GM21381 (cell line): ENCODE measurements around the gene ANTXRL.
"Not testable (repeated sequence)": the region's sequence is repeated elsewhere in the genome, so short reads cannot be mapped to it uniquely, and the experiment has no call there.

Source experiments
- ATAC-seq: cut with Tn5 transposase; IDR thresholded peaks from one replicate; pipeline ENCODE4 v1.9.1; 2021; ENCODE audit warnings: mild to moderate bottlenecking, moderate library complexity; ENCODE audit not compliant: unreplicated experiment

ANTXRL gene

DNA sequence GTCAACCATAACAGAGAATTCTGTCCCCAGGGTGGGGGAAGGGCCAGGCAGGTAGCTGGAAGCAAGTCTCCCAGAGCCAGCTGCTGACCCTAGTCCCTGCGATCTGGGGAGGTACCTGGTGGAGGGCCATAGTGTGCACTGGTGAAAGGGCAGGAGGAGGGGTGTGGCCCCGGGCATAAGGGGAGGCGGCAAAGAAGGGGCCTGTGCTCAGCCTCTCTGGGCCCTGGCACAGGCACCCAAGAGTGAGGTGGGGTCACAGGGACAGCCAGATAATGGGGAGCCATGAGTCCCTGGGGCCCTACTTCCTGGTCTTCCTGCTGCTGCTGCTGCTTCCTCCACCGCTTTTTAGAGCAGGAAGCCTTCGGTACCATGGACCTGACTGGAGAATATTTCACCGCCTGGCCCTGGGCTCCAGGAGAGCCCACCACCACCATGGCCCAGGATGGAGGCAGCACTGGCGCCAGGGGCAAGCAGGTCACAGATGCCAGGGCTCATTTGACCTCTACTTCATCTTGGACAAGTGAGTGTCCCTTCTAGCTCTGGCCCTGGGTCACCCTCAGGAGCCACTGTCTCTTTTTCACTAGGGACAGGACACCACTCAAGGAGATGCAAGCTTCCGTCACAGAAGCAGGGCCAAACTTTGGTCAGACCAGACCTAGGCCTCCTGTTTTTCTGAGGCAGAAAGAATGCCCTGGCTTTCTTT is at the start of gene ANTXRL:
TSS of gene ANTXRL (plus strand) at position 7 of the 703 bp plus-strand sequence. CDS start at position 273, 266 bp downstream.
- no peak for ATAC-seq

DNA sequence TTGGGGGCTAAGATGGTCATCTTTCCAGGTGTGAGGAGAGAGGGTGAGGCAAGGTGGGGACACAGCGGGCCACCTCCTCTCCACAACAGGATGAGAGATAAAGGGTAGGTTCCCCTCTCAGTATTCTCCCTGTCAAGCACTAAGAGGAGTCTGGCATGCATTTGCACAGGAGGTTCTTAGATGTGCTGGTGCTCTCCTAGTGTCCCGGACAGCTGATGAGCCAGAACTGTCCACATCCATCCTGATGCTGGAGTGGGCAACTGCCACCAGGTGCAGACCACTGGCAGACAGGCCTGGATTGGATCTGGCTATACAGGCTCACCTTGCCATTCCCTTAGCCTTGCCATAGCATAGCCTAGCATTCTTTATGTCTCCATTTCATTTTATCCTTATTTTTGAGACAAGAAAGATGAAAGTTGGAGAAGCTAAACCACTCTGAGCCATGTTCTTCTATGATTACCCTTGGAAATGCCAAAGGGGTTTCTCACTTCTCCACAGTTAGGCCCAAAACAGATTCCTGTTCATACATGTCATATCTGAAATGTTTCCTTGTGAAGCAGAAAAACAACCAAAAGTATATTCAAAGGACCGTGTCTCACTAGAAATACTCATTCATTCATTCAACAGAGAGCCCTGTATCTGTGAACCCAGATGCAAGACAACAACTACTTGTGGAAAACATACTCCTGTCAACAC is 48.8 kb upstream of the ANTXRL start:
- ATAC-seq = no peak

DNA sequence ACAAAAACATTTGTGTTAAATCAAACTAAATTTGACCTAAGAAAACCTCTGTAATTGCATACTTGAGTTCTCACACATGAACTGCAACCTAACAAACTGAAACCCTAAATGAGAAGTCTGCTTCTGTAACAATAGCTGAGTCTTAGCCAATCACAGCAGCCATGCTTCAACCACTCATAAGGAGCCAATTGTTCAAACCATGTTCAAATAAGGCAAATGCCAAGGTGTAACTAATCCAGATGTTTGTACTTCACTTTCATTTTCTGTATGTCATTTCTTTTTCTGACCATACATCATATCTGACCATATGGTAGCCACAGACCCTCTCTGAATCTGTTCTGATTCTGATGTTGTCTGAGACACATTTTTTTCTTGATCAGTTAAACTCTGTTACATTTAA is 47.5 kb upstream of the ANTXRL start:
- no peak for ATAC-seq

DNA sequence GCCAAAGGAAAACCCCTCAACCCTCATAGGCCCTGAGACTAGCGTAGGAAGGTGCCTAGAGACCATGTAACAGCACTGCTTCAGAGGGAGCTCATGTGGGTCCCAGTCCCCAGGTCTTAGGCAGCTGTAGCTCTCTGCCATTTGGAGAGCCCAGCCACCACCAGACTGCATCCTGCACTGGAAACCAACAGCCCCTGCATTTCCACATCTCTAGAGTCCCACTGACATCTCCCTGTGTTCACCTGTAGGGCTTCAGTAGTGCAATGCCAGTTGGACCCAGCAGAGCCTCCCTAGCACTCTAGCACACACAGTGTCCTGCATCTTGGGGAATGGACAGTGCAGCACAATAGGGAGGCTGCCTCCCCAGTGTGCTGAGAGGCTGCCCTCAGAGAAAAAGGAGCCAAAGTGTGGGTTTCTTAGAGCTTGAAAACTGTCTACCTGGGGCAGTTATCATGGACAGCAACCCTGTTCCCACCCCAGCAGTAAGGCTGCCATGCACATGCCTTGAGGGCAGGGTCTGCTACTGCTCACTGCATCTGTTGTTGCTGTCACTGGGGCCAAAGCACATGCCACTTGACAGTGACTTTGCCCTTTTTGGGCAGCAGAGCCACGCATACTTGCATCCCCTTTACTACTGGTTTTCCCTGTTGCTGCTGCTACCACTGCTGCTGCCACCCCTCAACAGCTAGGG is 46.7 kb upstream of the ANTXRL start:
- no peak for ATAC-seq

DNA sequence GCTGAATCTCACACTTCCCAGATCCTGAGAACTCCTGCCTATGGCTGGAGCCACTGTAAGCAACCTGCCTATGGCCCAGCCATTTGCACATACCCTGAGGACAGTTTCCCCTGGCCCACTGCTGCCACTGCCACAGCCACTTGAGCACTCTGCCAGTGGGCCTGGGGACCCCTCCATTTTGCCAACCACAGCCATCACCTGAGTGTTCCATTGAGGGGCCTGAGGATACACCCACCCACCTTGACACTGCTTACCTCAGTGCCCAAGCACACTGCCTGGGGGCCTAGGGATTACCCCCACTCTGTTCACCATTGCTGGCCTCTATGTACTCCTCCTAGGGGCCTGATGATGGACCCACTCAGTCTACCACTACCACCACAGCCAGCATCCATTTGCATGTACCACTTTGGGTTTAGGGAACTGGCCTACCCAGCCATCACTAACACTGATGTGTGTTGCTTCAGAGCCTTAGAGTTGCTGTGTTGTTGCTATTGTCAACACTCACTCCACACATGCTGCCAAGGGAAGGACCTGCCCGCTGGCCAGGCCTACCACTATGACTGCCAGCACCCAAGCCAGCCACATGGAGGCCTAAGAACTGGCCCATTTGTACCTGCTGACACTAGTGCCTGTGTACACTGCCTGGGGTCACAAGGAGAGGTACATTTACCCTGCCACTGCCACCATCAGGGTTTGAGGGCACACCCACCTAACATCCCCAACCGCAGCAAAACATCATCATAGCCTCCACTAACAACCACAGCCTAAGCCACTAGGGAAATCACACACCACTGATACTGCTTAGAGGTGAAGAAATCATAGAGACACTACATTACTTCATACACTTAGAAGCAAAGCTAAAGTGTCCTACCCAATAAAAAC is 45.9 kb upstream of the ANTXRL start:
- ATAC-seq = no peak

DNA sequence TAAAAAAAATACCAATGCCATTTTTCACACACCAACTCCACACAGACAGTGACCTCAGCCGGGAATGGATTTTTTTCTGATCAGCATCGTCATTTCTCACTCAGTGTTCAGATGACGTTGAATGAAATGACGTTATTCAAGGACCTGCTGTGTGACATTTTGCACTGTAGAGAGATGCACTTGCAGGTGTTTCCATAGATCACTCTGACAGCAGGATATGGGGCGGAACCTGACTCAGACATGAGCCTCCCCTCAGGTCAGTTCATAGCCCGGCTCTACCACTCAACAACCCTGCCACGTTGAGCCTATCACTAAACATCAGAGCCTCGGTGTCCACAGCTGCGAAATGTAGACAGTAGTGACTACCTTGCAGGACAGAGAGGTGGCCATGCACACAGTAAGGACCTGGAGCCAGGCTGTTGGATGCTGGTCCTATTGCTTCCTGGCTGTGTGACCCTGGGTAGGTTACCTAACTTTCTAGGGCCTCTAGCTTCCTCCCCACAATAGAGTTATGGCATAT is 41.4 kb upstream of the ANTXRL start:
- no peak for ATAC-seq

DNA sequence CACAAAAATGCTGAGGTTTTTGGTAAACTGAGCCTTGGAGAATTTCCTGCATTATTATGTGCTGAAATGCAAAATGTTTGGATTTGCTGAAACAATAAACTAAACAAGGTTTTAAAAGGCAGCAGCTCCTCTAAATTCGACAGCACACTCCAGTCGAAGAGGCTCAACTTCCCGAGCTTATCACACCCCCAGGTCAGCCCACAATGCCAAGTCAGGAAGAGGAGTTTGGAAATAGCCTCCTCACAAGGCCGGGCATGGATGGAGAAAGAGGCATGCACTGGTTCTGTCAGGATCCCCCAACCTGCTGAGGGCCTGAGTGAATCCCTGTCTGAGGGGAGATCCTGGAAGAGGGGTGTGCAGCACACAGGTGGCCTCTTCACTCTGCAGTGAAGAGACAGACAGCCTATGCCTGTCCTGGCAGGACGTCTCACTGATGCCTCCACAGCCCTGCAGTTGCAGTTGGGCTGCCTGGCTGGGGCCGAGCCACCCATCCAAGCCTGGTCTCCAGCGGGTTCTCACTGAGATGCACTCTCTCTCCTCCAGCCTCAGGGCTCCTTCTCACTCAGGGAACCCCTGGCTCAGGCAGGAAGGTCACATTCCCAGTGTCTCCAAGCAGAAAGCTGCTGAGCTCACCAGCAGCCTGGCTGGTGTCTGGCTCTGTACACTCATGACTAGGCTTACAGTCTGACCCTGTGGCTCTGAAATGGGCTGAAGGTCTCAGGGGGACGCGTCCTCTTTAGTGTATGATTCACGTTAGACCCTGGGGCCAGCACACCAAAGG is 40.2 kb upstream of the ANTXRL start:
- ATAC-seq = not testable (repeated sequence)

DNA sequence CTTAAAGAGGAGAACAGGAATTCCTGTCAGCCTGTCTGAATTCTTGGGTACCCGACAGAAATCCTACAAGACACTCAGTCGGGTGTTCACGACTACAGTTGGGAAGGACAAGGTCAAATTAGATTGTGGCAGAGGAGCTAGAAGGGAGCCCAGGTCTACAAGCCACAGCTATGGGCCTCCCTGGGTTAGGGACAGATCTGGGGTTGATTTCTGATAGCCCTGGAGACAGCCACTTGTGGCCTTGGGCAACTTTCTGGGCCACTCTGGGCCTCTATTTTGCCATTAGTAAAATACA is 39.7 kb upstream of the ANTXRL start:
- ATAC-seq = no peak

DNA sequence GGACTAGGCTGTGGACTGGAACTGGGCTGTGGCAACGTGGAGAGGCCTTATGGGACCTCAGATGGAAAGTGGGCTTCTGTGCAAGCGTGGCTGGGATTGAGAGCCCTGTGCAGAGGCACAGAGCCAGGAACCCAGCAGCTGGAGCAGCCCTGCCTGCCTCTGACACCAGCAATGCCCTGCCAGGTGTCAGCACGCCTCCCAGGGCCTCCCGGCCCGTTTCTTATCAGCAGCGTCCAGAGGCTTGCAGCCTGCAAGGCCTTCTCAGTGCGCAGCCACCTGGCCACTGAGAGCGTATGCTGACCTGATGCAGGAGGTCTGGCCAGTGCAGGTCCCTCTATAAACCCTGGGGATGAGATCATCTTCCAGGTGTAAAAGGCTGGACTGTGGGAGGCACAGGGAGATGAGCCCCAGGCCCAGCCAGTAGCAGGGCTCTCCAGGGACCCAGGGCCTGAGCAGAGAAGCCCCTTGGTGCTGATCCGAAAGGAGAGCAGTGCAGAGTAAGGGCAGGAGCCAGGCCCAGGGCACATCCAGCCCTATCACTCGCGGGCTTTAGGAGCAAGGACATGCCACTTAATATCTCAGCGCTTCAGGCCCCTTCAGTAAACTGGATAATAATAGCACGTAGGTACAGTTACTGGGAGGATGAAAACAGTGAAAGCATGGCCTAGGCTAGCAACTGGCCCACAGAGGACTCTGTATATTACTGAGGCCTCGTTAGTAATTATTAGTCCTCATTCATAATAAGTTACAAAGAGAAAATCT is 38.8 kb upstream of the ANTXRL start:
- ATAC-seq = no peak

DNA sequence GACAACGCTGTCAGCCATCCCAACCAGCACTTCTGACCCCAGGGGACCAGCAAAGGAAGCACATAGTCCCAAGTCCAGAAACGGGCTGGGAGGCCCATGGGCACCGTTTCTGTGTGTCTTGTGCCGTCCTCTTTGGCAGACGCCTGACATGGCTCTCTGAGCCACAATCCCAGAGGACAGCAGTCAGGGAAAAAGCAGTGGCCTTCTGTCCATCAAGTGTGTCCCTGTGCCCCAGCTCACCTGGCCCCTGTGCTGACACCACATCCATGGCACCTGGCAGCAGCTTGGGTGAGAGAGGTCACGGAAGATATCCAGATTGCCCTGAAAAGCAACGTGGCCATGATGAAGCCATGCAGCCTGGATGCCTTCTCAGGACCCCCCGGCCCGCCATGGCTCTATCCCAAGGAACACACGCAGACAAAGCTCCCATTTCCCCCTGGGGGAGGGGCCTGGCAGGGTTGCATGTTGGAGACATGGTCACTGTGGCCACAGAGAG is 38.1 kb upstream of the ANTXRL start:
- no peak for ATAC-seq

DNA sequence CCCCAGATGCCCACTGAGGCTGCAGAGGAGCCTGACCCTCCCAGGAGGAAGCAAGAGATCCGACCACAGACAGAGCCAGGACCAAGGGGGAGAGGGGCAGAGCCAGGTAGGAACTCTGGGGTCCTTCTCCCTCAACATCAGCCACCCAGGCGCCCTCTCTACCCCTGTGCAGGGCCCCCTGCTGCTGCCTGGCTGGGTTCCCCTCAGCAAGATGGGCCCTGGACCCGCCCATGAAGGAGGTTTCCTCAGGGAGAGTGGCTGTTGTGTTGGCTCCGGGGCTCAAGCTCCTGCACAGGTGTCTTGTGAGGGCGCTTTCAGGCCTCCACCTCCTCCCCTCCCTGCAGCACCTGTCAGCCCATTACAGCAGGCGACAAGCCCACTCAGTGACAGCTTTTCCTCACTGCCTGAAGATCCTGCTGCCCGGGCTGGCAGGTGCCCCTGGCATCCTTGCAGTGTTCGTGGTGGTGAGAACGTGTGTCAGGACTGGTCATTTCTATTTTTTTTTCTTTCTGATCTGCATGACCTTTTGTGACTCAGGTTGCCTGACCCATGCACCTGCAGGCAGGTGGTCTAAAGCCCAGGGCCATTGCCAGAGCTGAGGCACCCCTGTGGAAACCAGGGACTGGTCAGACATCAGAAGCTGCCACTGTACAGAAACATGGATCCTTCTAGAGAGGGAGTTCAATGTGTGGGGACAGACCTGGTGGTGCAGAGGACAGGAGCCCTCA is 37.0 kb upstream of the ANTXRL start:
- not testable (repeated sequence) for ATAC-seq

DNA sequence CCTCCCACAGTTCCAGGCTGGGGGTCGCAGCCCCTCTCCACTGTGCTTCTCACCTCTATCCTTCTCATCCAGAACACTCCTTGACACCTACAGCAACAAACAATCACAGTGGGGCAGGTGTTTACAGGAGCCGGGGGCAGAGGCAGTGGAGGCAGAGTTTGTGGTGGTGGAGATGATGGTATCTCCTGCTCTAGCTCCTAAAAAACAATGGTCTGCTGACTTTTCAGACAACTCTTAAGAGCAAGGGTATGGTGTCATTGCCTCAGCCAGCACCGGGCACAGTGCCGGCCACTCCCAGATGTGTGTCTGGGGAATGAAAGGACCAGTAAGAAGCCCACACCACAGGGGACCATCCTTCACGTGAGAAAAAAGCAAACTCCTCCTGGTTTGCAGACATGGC is 36.3 kb upstream of the ANTXRL start:
- no peak for ATAC-seq

DNA sequence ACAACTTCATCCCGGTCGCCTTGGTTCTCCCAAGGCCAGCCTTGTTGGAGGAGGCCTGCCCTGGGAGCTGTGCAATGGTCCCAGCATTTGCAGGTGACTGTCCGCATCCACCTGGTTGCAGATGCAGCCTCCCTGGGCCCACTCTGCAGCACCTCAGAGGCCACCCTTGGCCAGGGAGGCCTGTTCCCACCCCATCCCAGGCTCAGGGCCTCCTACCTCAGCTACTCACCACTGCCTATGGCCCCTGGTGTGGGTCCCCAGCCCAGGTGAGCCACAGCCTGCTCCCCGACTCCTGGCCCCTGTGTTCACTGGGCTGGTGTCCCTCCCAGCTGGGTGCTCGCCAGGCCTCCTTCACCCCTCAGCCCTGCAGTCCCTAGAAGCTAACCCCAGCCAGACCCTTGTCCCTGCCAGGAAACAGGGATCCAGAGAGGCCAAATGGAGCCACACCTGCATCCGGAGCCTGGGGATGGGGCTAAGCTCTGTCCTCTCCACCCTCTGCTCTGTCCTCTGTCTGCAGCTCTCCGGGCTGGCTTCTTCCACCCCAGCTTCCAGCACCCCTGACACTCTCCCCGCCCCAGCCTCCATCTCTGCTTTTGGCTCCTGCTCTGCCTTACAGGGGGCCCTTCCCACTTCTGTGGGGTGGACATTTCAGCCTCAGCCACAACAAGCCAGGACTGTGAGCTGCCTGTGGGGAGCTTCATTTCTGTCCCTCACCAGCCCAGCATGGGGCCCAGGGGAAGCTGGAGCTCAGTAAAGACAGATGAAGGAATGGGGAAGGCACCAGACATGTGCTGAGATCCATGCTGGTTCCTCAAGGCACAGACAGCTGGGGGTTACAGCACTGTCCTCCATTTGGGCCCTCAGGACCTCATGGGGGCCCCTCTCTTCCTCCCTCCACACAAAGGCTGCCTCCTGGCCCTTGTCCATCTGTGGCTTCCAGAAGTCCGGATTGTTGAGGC is 35.6 kb upstream of the ANTXRL start:
- no peak for ATAC-seq

DNA sequence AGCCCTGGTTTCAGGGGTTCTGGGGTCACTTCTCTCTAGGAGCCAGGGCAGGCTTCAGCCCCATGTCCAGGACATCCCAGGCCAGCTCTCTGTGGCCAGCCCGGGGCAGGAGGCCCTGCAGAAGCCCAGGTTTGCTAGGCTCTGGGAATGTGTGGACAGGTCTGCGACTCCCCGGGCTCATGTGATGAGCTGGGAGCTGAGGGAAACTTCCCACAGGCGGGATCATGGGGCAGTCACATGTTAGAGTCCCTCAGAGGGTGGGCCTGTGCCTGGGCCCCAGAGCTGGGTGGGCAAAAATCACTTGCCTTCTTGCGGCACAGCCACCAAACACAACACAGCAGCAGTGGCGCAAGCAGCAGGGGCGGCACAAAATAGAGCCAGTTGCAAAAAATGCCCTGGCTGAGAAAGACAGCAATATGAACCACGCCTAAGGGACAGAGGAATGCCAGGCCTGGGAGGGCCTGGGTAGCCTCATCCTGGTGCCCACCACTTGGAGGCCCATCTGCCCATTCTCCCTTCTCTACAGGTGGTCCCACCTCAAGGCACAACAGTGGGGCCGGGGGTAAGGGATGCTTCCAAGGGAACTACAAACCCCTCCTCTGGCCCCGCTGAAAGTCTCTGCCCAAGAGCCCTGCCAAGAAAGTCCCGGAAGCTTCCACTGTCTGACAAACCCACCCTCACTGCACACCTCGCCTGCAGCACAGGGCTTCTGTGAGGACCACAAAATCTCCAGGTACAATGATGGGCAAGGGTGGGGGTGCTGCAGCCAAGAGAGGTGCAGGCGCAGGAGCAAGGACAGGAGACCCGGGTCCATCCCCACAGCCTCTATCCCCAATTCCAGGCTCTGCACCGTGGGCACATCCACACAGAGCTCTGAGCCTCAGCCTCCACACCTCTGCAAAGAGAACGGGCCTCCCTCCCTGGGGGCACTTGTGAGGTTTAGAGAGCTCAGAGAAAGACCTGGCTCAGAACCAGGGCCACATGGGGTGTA is 34.6 kb upstream of the ANTXRL start:
- ATAC-seq = no peak

DNA sequence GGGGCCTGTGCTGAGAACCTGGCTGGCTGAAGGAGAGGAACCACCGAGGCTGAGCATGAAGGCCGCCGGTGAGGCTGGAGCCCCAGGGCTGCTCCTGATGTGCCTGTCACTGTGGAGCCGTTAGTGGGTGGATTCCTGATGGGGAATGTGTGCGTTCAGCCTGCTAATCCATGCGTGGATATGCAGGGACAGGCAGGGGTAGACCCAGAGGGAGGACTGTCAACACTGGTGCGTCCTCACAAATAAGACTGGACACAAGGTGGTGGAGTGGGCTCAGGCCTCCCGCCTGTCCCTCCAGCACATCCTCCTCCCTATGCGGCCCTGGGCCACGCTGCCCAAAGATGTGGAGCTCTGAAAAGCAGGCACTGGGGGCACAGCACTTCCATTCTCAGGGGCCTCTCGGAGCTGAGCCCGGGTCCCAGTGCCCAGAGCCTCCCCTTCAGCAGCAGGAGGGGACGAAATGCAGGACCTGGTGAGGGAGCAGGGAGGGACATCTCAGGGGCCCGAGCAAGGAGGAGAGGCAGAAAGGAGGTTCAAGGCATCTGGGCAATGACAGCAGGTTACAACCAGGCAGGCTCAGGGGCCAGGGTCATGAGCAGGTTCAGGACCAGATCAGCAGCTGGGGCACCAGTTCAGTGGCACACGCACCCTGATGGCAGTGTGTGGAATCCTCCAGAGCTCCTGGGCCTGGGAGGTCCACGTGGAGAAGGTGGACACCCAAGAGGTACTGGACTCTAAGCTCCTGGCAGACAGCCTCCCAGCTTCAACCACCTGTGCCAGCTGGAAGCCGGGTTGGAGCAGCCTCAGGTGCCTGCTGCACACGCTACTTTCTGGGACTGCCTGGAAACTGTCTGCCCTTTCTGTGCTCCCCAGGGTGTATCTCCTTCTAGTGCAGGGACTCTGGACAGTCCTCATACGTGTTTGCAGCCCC is 33.5 kb upstream of the ANTXRL start:
- ATAC-seq = no peak
